ENCODE measurements around the gene GP5. TPM values are rescaled to one million over a fixed set of nuclear protein-coding genes. Genes with fewer than 3 reads are reported as not detected.

GP5 gene
- total RNA-seq, 1 experiment from 2014 or later: 0.09 TPM

- Mint-ChIP-seq H3K9me3 (no peaks in the 10 kb centered on the region), H3K4me1 (peaks cover 24% of the 10 kb centered on the region), H3K36me3 (no peaks in the 10 kb centered on the region), H3K27ac (no peak overlapping the region), H3K27me3 (ENCODE audit: low read depth) (peaks cover 16% of the 10 kb centered on the region), H3K4me3 (no peak overlapping the region)
- ATAC-seq (peak; percentile 10; the same call in 1 of the 2 replicates), DNase-seq (ENCODE audit: low spot score) (no peak)
- TF ChIP-seq, protein P1, sequence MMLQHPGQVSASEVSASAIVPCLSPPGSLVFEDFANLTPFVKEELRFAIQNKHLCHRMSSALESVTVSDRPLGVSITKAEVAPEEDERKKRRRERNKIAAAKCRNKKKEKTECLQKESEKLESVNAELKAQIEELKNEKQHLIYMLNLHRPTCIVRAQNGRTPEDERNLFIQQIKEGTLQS (CRISPR knock-in tag; conservative IDR thresholded peaks at IDR 0.05): no peak
- POLR2A ChIA-PET: no interaction called here
- CTCF ChIA-PET: interaction anchor here (0.9 to 1.5 kb wide), 3 partner anchors 24 to 104 kb away, joined by 3 to 4 read pairs (median 3); no protein-coding TSS in a partner anchor
Observed at GRCh38 chr3:194367992-194368841, 30.8 kb downstream of the GP5 start.

GRCh38 chr3:194365978-194366490, 33.0 kb downstream of the GP5 start:
- peaks cover 24% of the 10 kb centered on the region for H3K4me1 Mint-ChIP-seq
- POLR2A ChIA-PET: no interaction called here
- peaks cover 16% of the 10 kb centered on the region for H3K27me3 Mint-ChIP-seq (ENCODE audit: low read depth)
- TF ChIP-seq ZNF425 (CRISPR knock-in tag; conservative IDR thresholded peaks at IDR 0.05): no peak
- TF ChIP-seq, protein P2, sequence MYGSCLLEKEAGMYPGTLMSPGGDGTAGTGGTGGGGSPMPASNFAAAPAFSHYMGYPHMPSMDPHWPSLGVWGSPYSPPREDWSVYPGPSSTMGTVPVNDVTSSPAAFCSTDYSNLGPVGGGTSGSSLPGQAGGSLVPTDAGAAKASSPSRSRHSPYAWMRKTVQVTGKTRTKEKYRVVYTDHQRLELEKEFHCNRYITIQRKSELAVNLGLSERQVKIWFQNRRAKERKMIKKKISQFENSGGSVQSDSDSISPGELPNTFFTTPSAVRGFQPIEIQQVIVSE (CRISPR knock-in tag; IDR thresholded peaks at IDR 0.05; ENCODE audit: borderline replicate concordance): no peak
- no peak for TF ChIP-seq GTF2I (CRISPR knock-in tag; conservative IDR thresholded peaks at IDR 0.05)
- CTCF ChIA-PET: no interaction called here
- no peak overlapping the region for H3K4me3 Mint-ChIP-seq
- DNase-seq (ENCODE audit: low spot score) (no peak), ATAC-seq (no peak)
- H3K9me3 Mint-ChIP-seq: no peaks in the 10 kb centered on the region
- H3K27ac Mint-ChIP-seq: no peak overlapping the region
- H3K36me3 Mint-ChIP-seq: no peaks in the 10 kb centered on the region

- ATAC-seq (no peak), DNase-seq (ENCODE audit: low spot score) (no peak)
- CTCF ChIA-PET: interaction anchor here (1.1 to 1.5 kb wide), 3 partner anchors 21 to 107 kb away, joined by 3 to 7 read pairs (median 5); no protein-coding TSS in a partner anchor
- POLR2A ChIA-PET: no interaction called here
- Mint-ChIP-seq H3K27ac (no peak overlapping the region), H3K36me3 (no peaks in the 10 kb centered on the region), H3K27me3 (ENCODE audit: low read depth) (peaks cover 16% of the 10 kb centered on the region), H3K9me3 (no peaks in the 10 kb centered on the region), H3K4me3 (no peak overlapping the region), H3K4me1 (peaks cover 21% of the 10 kb centered on the region)
- TF ChIP-seq ZNF219 (CRISPR knock-in tag; IDR thresholded peaks at IDR 0.05; ENCODE audit: borderline replicate concordance): no peak
- TF ChIP-seq NR2C2 (CRISPR knock-in tag; IDR thresholded peaks at IDR 0.05): no peak
- TF ChIP-seq, protein P3, sequence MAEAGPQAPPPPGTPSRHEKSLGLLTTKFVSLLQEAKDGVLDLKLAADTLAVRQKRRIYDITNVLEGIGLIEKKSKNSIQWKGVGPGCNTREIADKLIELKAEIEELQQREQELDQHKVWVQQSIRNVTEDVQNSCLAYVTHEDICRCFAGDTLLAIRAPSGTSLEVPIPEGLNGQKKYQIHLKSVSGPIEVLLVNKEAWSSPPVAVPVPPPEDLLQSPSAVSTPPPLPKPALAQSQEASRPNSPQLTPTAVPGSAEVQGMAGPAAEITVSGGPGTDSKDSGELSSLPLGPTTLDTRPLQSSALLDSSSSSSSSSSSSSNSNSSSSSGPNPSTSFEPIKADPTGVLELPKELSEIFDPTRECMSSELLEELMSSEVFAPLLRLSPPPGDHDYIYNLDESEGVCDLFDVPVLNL (CRISPR knock-in tag; IDR thresholded peaks at IDR 0.05; ENCODE audit: borderline replicate concordance, low read depth): no peak
- TF ChIP-seq FOXK1 (CRISPR knock-in tag; IDR thresholded peaks at IDR 0.05): no peak
- TF ChIP-seq, protein P4, sequence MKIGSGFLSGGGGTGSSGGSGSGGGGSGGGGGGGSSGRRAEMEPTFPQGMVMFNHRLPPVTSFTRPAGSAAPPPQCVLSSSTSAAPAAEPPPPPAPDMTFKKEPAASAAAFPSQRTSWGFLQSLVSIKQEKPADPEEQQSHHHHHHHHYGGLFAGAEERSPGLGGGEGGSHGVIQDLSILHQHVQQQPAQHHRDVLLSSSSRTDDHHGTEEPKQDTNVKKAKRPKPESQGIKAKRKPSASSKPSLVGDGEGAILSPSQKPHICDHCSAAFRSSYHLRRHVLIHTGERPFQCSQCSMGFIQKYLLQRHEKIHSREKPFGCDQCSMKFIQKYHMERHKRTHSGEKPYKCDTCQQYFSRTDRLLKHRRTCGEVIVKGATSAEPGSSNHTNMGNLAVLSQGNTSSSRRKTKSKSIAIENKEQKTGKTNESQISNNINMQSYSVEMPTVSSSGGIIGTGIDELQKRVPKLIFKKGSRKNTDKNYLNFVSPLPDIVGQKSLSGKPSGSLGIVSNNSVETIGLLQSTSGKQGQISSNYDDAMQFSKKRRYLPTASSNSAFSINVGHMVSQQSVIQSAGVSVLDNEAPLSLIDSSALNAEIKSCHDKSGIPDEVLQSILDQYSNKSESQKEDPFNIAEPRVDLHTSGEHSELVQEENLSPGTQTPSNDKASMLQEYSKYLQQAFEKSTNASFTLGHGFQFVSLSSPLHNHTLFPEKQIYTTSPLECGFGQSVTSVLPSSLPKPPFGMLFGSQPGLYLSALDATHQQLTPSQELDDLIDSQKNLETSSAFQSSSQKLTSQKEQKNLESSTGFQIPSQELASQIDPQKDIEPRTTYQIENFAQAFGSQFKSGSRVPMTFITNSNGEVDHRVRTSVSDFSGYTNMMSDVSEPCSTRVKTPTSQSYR (CRISPR knock-in tag; IDR thresholded peaks at IDR 0.05): no peak
- TF ChIP-seq, protein P5, sequence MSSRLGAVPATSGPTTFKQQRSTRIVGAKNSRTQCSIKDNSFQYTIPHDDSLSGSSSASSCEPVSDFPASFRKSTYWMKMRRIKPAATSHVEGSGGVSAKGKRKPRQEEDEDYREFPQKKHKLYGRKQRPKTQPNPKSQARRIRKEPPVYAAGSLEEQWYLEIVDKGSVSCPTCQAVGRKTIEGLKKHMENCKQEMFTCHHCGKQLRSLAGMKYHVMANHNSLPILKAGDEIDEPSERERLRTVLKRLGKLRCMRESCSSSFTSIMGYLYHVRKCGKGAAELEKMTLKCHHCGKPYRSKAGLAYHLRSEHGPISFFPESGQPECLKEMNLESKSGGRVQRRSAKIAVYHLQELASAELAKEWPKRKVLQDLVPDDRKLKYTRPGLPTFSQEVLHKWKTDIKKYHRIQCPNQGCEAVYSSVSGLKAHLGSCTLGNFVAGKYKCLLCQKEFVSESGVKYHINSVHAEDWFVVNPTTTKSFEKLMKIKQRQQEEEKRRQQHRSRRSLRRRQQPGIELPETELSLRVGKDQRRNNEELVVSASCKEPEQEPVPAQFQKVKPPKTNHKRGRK (CRISPR knock-in tag; IDR thresholded peaks at IDR 0.05; ENCODE audit: borderline replicate concordance): no peak
- TF ChIP-seq ZNF317 (CRISPR knock-in tag; IDR thresholded peaks at IDR 0.05; ENCODE audit: borderline replicate concordance, low read depth): no peak
- no peak for TF ChIP-seq PRDM15 (CRISPR knock-in tag; IDR thresholded peaks at IDR 0.05)
- TF ChIP-seq SP1 (CRISPR knock-in tag; conservative IDR thresholded peaks at IDR 0.05): no peak
- TF ChIP-seq TCF7 (CRISPR knock-in tag; IDR thresholded peaks at IDR 0.05; ENCODE audit: low read depth): no peak
- TF ChIP-seq ELF4 (CRISPR knock-in tag; IDR thresholded peaks at IDR 0.05; ENCODE audit: low read depth): no peak
- no peak for TF ChIP-seq NFATC4 (CRISPR knock-in tag; IDR thresholded peaks at IDR 0.05)
- no peak for TF ChIP-seq ZBTB21 (CRISPR knock-in tag; IDR thresholded peaks at IDR 0.05; ENCODE audit: borderline replicate concordance)
Observed at GRCh38 chr3:194365526-194365925, 33.5 kb downstream of the GP5 start.

All from WTC11 (cell line).